Lung (tissue), 12 donors: ENCODE data around the gene BRCA1. TPM values are rescaled to one million over a fixed set of nuclear protein-coding genes. Genes with fewer than 3 reads are reported as not detected.
A peak's percentile ranks its signal among the peaks of the same experiment; 100 is the strongest.

ENCODE experiments used
- ATAC-seq: fragments of 200-7000 bp; cut with Tn5 transposase; one replicate; pipeline ENCODE4 v1.9.1; 2020; ENCODE audit warnings: moderate number of reproducible peaks; ENCODE audit not compliant: insufficient read depth, low FRiP score
- DNase-seq, 3 donors: peaks; one replicate each; pipeline ENCODE4 v3.0.0-alpha.2; 2013 to 2017
- H3K27ac ChIP-seq, 2 donors: one replicate each; pipeline ENCODE4 v1.5.1; 2013; ENCODE audit warnings: mild to moderate bottlenecking in 2 of 2, moderate library complexity in 2 of 2, control low read depth in 1 of 2, inconsistent platforms in 1 of 2, low read depth in 1 of 2, low read length in 1 of 2
- H3K27me3 ChIP-seq, 3 donors: one replicate each; pipeline ENCODE4 v1.5.1; 2013; ENCODE audit warnings: low read length in 2 of 3; ENCODE audit not compliant: control insufficient read depth in 3 of 3, insufficient read depth in 3 of 3
- H3K36me3 ChIP-seq, 4 donors: one replicate each; pipeline ENCODE4 v1.5.1; 2013; ENCODE audit warnings: low read length in 4 of 4, mild to moderate bottlenecking in 1 of 4, moderate library complexity in 1 of 4; ENCODE audit not compliant: control insufficient read depth in 4 of 4, insufficient read depth in 4 of 4
- H3K4me1 ChIP-seq, 5 donors: one replicate each; pipeline ENCODE4 v1.5.1; 2013; ENCODE audit warnings: low read length in 5 of 5, mild to moderate bottlenecking in 2 of 5, moderate library complexity in 1 of 5; ENCODE audit not compliant: control insufficient read depth in 5 of 5, insufficient read depth in 5 of 5
- H3K4me3 ChIP-seq: one replicate; pipeline ENCODE4 v1.5.1; 2013; ENCODE audit warnings: mild to moderate bottlenecking, control low read depth, moderate library complexity
- H3K9ac ChIP-seq, 2 donors: one replicate each; pipeline ENCODE4 v1.5.1; 2013; ENCODE audit warnings: low read length in 2 of 2, control low read depth in 1 of 2; ENCODE audit not compliant: insufficient read depth in 1 of 2
- H3K9me3 ChIP-seq, 4 donors: one replicate each; pipeline ENCODE4 v1.5.1; 2013; ENCODE audit warnings: low read length in 3 of 4, mild to moderate bottlenecking in 1 of 4, moderate library complexity in 1 of 4; ENCODE audit not compliant: control insufficient read depth in 4 of 4, insufficient read depth in 3 of 4
- WGBS, 2 donors: extraction: QIAGEN DNeasy Blood & Tissue Kit; methylation state at CpG; one replicate each; pipeline ENCODE4 v1.1.7; 2013; 5-methylcytosine and 5-hydroxymethylcytosine counted together
- polyA plus RNA-seq, 2 donors: library from polyadenylated mRNA; stranded (reverse); fragments of 200-250 nt; gene quantifications; one replicate each; pipeline ENCODE4 v1.2.1, GENCODE V29; 2013
- total RNA-seq, 2 donors: library from RNA; depleted of rRNA in 1 of 2; stranded (reverse); fragments of >200 nt in 1 of 2; gene quantifications; one replicate each; pipeline ENCODE4 v1.2.1, GENCODE V29; 2014 to 2021
- TF ChIP-seq, protein P1 (sequence below): IDR thresholded peaks from 2 replicates; pipeline ENCODE4 v1.5.1; 2012; ENCODE audit warnings: mild to moderate bottlenecking; ENCODE audit errors: control extremely low read depth, extremely low read depth
- donor health status: control.
- donor health status: control.
- donor health status: Bipolar disorder and iron deficiency.
- donor health status: healthy.
- donor health status: DM: yes; HTN: yes; CAD: no.

Gene BRCA1
- total and polyA plus RNA-seq, 4 donors = 2.0 to 15.7 (median 6.0) TPM

DNA sequence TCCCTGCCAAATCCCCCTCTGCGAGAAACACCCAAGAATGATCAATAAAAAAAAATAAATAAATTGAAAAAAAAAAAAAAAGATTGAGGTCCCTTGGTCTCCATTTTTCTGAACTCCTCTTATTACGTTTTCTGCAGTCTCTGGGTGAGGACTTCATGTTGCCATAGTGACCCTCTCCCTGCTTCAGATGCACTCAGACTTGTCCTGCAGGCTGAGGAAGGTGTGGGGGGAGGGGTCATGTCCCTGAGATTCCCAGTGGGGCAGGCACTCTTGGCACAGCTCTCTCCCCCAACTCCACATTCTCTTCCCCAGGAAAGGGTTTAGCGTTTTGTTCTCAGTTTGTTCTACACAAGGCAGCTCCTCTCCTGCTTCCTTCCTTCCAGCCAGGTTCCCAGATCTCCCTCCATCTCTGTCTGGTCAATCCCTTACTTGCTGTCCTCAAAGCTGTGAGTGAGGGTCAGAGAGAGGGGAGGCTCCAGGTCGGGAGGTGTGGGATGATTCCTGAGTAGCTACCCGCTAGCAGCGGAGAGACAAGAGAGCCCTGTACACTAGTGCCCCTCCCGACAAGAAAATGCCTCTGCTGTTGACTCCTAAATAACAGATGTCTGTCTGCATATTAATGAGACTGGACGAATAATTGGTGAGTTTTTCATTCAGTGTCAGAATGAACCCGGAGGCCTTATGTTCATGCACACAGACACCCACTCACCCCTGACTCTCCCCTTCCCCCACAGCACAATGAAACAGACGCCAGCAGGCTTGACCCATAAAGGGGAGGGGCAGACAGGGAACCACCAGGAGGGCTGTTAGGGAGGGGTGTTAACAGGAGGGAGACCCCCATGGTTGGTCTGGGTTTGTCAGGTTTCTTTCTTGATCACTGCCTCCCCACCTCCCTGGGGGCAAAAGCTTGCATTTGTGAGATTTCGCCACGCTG, 90.9 kb downstream of the BRCA1 start:
- no peaks in the 10 kb centered on the region for H3K36me3 ChIP-seq
- no peak overlapping the region for H3K4me3 ChIP-seq
- H3K27ac ChIP-seq = no peak overlapping the region
- TF ChIP-seq, protein P1, sequence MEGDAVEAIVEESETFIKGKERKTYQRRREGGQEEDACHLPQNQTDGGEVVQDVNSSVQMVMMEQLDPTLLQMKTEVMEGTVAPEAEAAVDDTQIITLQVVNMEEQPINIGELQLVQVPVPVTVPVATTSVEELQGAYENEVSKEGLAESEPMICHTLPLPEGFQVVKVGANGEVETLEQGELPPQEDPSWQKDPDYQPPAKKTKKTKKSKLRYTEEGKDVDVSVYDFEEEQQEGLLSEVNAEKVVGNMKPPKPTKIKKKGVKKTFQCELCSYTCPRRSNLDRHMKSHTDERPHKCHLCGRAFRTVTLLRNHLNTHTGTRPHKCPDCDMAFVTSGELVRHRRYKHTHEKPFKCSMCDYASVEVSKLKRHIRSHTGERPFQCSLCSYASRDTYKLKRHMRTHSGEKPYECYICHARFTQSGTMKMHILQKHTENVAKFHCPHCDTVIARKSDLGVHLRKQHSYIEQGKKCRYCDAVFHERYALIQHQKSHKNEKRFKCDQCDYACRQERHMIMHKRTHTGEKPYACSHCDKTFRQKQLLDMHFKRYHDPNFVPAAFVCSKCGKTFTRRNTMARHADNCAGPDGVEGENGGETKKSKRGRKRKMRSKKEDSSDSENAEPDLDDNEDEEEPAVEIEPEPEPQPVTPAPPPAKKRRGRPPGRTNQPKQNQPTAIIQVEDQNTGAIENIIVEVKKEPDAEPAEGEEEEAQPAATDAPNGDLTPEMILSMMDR = no peak
- 60 to 68% methylated on average over 12 of the region's 12 CpGs for whole genome bisulfite sequencing, 2 donors
- H3K27me3 ChIP-seq = no peaks in the 10 kb centered on the region
- H3K9me3 ChIP-seq = no peaks in the 10 kb centered on the region
- H3K4me1 ChIP-seq = peaks cover 0 to 17% (median 2%) of the 10 kb centered on the region in 5 donors
- DNase-seq = peak; percentile 43 to 71 (median 66)
- H3K9ac ChIP-seq = no peak overlapping the region
- no peak for ATAC-seq

- no peaks in the 10 kb centered on the region for H3K27me3 ChIP-seq
- H3K4me1 ChIP-seq = peaks cover 0 to 17% (median 2%) of the 10 kb centered on the region in 5 donors
- TF ChIP-seq, protein P1 = no peak
- no peak overlapping the region for H3K4me3 ChIP-seq
- 81% methylated on average over 3 of the region's 3 CpGs for WGBS, 2 donors
- H3K27ac ChIP-seq = no peak overlapping the region
- no peak for ATAC-seq
- H3K9me3 ChIP-seq = no peaks in the 10 kb centered on the region
- H3K9ac ChIP-seq = no peak overlapping the region
- DNase-seq = no peak
- no peaks in the 10 kb centered on the region for H3K36me3 ChIP-seq
These were observed 93.5 kb downstream of the BRCA1 start for GRCh38 chr17:43031666-43032065.

DNA sequence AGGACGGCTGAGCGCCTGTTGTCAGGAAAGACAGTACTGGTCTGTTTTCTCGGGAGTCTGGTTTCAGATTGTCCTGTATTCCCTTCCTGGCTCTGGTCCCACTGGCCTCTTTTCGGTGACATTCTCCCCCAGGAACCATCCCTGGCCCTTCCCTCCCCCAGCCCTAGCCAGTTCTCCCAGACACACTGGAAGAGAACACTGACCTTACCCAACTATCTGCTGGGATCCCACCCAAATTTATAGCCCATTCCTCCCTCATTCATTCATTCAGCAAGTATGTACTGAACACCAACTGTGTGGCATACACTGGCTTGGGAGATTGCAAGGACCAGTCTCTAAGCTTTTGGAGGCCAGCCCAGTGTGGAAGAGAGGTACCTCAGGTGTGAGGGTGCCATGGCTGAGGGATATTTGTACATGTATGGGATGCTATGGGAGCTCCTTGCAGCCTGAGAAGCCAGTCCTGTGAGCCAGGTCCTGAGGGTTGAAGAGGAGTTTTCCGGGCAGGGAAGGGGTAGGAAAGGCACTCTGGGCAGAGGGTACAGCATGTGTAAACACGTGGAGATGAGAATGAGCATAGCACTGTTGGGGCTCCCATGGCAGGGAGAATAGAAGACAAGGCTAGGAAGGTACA, 94.9 kb downstream of the BRCA1 start:
- Histone ChIP-seq H3K4me1 (peaks cover 0 to 17% (median 2%) of the 10 kb centered on the region in 5 donors), H3K4me3 (no peak overlapping the region), H3K9me3 (no peaks in the 10 kb centered on the region), H3K36me3 (no peaks in the 10 kb centered on the region), H3K27me3 (no peaks in the 10 kb centered on the region), H3K9ac (no peak overlapping the region), H3K27ac (no peak overlapping the region)
- WGBS, 2 donors = 76 to 82% methylated on average over 6 of the region's 6 CpGs
- no peak for DNase-seq
- TF ChIP-seq, protein P1 = no peak
- no peak for ATAC-seq
